HG03342 (cell line): Measurements from ENCODE around the gene SDK1.
"Not testable (repeated sequence)": the region's sequence is repeated elsewhere in the genome, so short reads cannot be mapped to it uniquely, and the experiment has no call there.

Experiments used
- ATAC-seq: cut with Tn5 transposase; IDR thresholded peaks from one replicate; pipeline ENCODE4 v1.9.1; 2021; ENCODE audit warnings: mild to moderate bottlenecking, moderate library complexity; ENCODE audit not compliant: unreplicated experiment

The SDK1 gene

DNA sequence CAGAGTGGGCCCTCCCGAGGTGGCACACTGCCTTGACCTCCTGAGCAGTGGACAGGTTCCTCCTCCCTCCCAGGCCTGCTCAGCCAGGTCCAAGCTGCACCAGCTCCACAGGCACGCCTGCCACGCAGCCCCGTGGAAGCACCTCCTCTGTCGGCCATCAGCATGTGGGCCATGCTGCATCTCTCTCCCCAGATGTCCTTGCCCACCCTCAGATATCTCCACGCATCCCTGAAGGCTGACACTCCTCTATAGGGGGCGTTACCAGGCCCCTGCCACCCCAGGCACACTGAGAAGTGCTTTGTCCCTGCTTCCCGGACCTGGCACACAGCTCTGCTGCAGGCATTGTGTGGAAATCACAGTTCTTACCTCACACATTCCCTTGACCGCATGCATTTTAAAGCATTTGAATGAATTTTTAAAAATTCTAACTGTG lies 598.5 kb downstream of the SDK1 start:
- no peak for ATAC-seq

DNA sequence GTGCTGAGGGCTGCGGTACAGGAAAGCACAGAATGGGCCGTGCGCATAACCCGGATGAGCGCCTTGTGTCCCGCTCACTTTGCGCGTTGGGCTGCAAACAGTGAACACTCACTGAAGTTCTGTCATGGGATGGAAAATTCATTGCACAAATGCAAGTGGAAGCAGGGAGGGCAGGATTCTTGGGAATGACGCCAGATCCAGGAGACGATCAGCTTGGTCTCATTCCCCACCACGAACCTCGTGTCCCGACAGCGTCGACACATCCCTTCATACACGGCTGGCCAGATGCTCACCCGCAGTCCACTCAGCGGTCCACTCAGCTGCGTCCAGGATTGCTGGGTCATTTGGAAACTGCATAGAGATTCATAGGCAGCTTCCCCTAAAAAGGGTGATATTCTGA lies 607.1 kb downstream of the SDK1 start:
- no peak for ATAC-seq

DNA sequence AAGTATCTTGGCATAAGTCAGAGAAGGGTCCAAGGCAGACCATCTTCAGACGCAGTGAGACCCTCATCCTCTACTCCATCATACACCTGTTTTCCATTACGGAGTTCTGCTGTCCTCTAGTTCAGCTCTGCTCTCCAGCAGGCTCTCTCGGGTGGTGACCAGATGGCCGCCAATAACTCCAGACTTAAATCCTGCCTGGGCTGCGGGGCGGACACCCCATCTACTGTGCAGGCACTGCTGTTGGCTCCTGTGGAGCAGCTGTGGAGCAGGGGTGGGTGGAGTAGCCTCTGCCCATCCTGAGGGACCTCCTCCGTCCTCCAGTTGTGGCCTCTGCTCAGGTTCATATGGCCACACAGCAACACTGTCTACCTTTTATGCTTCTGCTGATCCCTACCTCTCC lies 608.1 kb downstream of the SDK1 start:
- no peak for ATAC-seq

DNA sequence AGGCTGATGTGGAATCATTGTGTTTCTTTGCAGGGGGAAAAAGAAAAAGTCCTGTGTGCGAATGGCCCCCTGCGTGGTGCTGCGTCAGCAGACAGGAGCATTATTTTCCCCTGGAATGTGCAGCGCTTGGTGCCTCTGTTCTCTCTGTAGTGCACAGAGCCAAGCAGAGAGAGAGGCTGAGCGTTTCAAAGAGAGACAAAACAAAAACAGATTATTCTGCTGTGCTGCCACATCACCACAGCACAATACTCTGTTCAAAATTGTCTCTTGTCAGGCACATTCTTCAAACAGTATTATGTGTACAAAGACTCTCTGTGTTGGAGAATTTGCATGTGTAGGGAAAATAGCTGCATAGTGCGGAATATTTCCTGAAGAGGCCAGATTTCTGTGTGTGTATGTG lies 609.0 kb downstream of the SDK1 start:
- no peak for ATAC-seq

DNA sequence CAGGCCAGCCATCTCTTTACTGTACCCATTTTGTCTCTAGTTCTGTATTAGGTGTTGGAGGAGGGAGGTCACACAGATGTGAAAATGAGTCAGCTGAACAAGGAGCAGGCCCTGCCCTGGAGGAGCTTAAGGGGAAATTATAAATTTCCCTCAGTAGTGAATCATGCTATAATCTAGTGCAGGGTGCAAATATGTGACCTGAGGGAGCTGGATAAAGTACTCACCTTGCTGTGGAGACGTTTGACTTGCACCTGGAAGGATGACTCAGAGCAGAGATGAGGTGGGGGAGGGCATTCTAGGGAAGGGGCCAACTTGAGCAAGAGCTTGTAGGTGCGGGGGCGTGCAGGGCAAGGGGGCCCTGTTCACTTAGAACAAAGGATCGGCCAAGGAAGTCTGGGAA lies 610.6 kb downstream of the SDK1 start:
- ATAC-seq, result no peak

DNA sequence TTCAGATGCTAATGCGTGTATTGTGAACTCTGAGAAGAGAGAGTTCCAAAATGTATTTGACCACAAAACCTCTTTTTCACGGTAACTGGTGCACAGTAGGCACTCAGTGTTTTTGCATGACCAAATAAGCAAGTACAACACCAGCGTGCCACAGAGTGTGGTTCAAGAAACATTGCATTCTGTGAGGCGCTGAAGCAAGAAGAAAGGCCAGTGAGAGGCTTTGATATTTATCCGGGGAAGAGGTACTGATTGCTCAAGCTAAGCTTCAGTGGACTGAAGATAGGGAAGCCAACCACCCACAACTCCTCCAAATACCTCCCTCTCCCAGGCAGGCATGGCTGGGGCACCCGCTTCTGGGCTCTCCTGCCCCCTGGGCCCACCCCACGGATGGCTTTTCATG lies 611.2 kb downstream of the SDK1 start:
- no peak for ATAC-seq

DNA sequence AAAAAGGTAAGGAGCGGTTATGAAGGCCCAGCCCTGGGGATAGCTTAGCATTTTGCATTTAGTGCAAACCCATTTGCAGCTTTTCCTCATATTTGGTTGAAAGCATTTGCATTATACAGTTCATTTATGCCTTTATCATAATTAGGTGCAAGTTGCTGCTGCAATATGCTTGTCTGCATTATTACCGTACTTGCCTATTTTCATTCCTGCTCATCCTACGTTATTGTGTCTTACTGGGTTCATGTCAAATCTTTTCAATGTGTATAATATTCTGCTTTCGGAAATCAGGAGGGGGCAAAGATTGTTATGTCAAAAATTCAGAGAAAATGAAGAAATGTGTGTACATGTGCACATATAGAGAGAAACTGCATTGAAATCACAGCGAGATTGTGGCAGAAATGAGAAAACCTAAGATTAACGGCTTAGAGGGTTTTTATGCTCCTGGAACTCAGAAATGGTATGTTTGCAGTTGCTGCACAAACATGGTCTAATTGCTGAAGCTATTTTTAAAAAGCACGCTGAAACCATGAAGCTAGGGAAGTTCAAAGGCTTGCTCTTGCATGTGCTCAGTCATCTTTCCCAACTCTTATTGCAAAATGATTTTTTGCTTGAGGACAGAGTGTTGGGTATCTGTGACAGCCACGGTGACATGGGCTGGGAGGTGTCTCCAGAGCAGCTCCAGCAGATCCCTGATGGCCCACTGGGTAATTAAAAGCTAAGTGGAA lies 613.2 kb downstream of the SDK1 start:
- ATAC-seq, result no peak

DNA sequence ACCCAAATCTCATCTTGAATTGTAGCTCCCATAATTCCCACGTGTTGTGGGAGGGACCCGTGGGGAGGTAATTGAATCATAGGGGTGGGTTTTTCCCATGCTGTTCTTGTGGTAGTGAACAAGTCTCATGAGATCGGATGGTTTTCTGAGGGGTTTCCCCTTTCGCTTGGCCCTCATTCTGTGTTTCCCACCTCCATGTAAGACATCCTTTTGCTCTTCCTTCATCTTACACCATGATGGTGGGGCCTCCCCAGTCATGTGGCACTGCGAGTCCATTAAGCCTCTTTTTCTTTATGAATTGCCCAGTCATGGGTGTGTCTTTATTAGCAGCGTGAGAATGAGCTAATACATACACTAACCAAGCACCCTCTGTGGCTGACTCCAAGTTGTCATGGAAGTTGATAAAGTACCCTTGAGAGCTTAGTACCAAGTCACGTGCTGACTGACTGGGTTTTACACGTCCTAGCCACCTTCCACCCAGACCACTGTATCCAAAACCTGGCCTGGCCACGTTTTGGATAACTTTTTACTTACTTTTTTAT lies 614.4 kb downstream of the SDK1 start:
- no peak for ATAC-seq

DNA sequence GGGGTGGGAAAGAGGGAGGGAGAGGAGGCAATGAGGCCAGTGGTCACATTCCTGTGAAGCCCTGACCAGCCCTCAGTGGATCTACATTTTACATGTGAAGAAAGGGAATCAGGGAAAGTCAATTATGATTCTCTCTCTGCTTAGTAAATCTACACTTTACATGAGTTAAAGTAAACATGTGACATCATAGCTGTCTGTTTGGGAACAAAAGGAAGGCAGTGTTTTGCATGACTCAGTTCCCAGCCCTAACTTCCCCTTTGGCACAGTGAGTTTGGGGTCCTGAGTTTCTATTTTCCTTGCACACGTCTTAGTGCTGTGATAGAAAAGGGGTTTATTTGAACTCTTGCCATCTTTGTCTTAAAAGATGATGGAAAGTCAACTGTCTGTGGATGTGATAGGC lies 615.1 kb downstream of the SDK1 start:
- no peak for ATAC-seq

DNA sequence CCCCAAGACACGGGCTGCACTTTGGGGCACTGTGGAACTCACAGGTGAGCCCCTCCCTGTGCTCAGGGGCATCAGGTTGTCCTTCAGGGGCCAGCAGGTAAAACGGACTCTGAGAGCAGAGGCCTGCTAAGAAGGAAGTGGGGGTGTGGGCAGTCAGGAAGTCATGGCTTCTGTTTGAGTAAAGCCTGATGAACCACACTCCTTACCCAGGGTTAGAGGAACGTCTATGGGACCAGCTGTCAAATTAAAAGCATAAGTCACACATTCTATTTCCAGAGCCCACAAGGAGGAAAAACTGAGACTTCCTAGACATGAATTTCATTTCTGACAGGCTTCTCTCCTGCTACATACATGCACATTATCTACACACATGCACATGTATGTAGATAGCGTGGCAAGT lies 616.4 kb downstream of the SDK1 start:
- no peak for ATAC-seq

DNA sequence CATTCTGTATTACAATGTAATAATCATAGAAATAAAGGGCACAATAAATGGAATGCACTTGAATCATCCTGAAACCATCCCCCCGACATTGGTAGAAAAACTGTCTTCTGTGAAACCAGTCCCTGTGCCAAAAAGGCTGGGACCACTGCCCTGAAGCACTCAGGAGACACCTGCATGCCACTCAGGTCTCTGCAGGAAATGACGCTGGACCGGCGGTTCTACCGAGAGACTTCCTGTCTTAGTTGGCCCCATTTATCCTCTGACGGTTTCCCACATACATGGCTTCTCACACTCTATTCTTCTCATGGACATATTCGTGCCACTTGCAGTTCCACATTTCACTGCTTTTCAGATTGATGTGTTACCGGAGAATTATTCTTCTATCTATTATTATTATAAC lies 617.5 kb downstream of the SDK1 start:
- no peak for ATAC-seq

DNA sequence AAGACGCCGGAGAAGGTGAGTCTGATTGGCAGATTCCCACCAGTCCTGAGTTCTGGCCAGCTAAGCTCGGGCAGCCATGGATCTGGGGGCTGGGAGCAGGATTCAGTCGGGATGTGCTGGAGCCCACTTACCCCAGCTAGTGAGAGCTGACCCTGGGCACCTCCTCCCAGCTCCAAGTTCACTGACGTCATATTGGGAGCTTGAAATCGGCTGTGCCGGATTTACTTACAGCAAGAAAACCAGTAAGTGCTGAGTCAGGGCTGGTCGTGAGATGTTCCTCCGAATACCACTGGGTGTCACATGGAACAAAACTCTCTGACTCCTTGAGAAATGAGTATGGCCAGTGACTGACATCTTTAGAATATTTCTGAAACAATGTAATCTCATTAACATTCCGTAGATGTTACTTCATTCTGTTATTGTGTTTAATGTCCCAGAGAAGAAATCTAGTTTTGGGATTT lies 621.2 kb downstream of the SDK1 start:
- no peak for ATAC-seq

DNA sequence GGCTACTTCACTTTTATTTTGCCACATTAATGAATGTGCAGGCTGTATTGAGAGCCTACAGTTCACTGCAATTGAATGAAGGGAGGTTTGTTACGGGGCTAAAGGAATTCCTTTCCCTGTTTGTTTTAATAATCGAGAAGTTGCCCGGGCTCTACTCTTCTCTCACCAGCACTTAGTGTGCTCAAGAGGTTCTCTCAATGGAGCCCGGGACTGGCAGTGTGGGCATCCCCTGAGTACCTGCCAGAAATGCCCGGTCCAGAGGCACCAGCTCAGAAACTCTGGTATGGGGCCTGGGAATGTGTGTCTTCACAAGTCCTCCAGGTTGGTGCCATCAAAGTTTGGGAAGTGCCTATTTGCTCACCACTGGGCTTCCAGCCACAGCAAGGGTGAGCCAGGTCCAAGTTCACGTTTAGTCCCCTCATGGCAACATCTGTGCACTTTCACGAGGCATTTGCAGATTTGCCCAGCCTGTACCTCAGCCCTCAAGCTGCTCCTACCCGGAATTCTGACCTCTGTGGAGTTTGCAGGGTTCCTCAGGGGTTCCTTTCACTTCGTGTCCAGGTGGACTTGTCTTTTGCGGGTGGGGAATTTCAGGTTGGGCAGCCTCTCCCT lies 622.4 kb downstream of the SDK1 start:
- no peak for ATAC-seq

DNA sequence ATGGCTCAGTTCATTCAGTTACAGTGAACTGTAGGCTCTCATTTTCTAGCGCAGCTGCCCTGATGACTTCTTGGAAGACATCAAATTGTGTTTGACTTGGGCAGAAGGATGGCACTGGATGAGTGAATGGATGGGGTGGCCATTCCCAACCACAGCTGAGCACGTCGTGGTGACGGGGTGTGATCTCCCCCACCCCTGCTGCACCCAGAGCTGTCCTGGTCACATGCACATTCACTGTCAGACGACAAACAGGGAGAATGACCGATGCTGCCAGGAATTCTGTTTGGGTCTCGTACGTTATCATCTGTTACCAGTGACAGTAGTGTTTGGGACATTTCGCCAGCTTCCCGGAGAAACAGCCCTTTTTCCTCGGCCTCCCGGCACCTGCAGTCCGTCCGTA lies 623.2 kb downstream of the SDK1 start:
- ATAC-seq, result no peak

DNA sequence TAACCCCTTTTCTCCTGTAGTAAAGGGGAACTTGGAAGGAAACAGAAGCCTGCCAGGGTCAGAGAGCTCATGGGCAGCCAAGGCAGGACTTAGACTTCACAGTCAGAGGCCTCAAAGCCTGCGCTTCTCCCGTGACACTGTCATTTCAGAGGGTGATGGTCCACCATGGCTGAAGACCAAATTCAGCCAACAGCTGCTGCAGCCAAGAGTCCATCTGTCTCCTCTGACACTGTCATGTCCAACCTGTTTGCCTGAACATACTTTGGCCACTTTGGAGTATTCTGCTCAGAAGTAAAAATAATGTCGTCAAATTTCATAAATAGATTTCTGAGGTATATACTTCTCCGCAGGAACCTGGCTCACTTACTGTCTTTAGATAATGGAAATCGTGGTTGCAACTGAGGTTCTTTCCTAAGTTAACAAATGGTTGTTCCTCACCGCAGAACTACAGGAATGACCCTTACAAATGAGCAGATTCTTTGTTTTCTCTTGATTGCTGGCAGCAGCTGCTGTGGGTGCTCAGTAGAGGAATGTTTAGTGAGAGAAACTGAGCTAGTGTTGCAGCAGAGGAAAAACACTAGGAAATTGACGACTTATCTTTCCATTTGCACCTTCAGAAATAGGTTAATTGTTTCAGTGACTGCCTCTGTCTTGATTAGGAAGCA lies 626.5 kb downstream of the SDK1 start:
- ATAC-seq, result no peak

DNA sequence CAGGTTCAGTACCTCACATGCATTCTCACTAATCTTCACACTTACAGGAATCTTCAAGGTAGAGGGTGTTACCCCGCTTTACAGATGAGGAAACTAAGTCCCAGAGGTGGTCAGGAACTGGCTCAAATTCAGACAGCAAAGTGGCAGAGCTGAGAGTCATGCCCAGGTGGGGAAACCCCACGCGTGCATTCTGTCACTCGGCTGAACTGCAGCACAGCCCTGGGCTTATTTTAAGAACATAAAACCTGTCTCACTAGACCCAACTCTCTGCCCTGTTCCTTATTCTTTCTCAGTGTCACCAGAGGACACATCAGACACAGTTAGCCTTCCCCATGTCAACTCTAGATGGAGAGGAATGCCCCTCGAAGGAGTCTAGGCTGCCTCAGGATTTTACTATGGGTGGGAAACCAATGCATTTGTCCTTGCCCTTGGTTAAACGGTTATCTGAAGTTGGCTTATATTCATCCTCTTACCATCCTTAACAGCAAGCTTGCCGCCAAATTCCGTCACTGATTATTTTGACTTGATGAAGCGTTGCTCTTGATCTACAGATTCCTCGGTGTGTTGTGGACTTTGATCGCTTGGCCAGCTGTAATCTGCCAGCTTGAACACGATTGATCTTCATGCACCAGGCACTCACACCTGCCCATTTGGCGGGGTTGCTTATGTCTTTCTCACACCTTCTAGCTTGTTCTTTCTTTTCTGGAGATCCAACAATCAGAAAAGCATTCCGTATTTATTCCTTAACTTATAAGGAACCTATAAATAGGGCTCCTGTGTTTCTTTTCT lies 627.9 kb downstream of the SDK1 start:
- ATAC-seq, result no peak

DNA sequence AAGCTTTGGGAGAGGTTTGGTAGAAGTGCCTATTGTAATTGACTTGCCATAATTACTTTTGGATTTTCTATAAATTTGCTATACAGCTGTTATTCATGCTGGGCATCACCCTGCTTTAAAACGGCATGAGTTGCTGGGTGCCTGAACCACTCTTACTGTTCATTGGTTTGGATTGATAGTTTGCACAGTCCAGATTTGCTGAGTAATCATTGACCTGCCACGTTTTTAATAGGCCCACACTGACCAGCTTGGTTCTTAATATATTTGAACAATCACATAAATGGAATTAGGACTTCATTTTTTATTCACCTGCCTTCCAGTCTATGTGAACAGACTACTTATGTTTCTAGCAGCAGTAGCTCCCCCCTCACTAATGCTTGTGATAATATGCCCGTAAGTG lies 630.8 kb downstream of the SDK1 start:
- ATAC-seq, result no peak

DNA sequence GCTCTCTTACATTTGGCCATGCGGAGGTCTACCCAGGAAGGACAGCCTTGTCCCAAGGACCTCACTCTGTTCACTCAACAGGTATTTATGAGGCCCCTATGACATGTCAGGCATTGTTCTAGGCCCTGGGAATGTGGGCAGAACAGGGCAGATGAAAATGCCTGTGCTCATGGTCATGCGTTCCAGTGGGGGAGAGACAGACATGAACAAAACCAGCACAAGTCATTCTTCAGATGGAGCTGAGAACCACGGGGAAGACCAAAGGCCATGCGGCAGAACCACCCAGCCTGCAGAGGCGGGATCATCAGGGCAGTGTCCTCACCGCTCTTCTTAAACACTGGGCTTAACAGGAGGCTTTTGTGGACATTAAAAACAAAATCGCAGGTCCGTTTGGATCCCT lies 636.1 kb downstream of the SDK1 start:
- ATAC-seq, result no peak

DNA sequence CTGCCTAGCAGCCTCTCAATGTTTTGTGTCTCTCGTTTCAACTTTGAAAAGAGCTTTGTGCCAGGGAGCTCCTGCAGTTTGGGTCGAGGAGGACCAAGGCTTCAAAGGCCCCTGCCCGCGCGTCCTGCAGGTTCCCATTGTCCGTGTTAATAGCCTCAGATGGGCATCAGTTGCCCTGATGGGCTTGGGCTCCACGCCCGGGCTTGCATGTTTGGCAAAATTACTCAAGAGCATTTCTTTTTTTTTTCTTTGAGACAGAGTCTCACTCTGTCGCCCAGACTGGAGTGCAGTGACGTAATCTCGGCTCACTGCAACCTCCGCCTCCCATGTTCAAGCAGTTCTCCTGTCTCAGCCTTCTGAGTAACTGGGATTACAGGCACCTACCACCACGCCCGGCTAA lies 636.6 kb downstream of the SDK1 start:
- no peak for ATAC-seq

DNA sequence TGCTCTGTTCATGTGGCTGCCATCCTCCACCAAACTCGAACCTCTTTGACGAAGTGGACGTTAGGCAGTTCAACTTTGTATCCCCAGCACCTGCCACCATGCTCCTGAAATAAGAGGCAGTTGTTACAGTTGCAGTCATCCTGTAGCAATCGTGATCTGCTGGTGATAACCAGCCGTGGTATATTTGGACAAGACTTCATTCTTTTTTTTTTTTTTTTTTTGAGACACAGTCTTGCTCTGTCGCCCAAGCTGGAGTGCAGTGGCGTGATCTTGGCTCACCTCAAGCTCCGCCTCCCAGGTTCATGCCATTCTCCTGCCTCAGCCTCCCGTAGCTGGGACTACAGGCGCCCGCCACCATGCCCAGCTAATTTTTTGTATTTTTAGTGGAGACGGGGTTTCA lies 640.7 kb downstream of the SDK1 start:
- not testable (repeated sequence) for ATAC-seq

DNA sequence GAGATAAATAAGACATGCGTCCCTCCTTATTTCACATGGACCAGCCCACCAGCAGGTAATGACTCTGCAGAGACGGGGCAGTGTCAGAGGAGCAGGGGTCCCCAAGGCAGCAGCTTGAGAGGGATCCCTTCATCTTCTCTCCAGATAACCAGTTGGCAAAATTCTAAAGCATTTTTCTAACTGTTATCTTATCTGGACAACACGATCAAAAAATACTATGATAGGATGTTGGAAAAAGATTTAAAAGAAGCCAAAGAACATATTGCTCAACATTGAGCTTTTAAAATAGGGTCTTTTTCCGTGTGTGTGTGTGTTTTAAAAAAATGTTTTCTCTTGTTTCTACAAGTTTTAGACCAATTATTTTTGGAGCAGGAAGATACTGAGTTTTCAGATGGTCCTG lies 641.2 kb downstream of the SDK1 start:
- ATAC-seq, result no peak
